IPS-NIHi7 (cell line): ENCODE results near the gene SPTB.

Experiments used
- DNase-seq: peaks from one replicate; pipeline ENCODE4 v3.0.0; 2012; ENCODE audit warnings: mixed read lengths; ENCODE audit errors: extremely low spot score

Gene SPTB

GRCh38 chr14:64885559-64885958 is 5.9 kb upstream of the SPTB start:
- no peak for DNase-seq

GRCh38 chr14:64880221-64881121 is 764 bp upstream of the SPTB start:
- DNase-seq = peak; percentile 85

GRCh38 chr14:64878837-64879634 is 671 bp downstream of the SPTB start:
- DNase-seq = no peak

- no peak for DNase-seq
These were observed 1.9 kb downstream of the SPTB start for GRCh38 chr14:64877846-64878245.

GRCh38 chr14:64875350-64875749 is 4.4 kb downstream of the SPTB start:
- no peak for DNase-seq

- no peak for DNase-seq
These were observed 6.0 kb downstream of the SPTB start for GRCh38 chr14:64873506-64874219.

GRCh38 chr14:64871344-64871743 is 8.4 kb downstream of the SPTB start:
- DNase-seq = no peak

- no peak for DNase-seq
These were observed 9.5 kb downstream of the SPTB start for GRCh38 chr14:64870160-64870559.

- DNase-seq = no peak
These were observed 10.9 kb downstream of the SPTB start for GRCh38 chr14:64868841-64869240.

- DNase-seq = no peak
These were observed 11.3 kb downstream of the SPTB start for GRCh38 chr14:64868379-64868778.

GRCh38 chr14:64867182-64867581 is 12.5 kb downstream of the SPTB start:
- DNase-seq = no peak

GRCh38 chr14:64865992-64866391 is 13.7 kb downstream of the SPTB start:
- no peak for DNase-seq

- no peak for DNase-seq
These were observed 14.6 kb downstream of the SPTB start for GRCh38 chr14:64865109-64865508.

- no peak for DNase-seq
These were observed 15.4 kb downstream of the SPTB start for GRCh38 chr14:64864258-64864657.

- DNase-seq = no peak
These were observed 17.8 kb downstream of the SPTB start for GRCh38 chr14:64861916-64862315.

- no peak for DNase-seq
These were observed 19.7 kb downstream of the SPTB start for GRCh38 chr14:64860039-64860438.

GRCh38 chr14:64857979-64858744 is 21.5 kb downstream of the SPTB start:
- no peak for DNase-seq

- no peak for DNase-seq
These were observed 22.9 kb downstream of the SPTB start for GRCh38 chr14:64856529-64857445.

- no peak for DNase-seq
These were observed 23.8 kb downstream of the SPTB start for GRCh38 chr14:64855721-64856528.
